IPS-18c (cell line): ENCODE measurements around the gene MTCH2.
A peak's percentile ranks its signal among the peaks of the same experiment; 100 is the strongest.

Experiments used
- H3K4me3 ChIP-seq: 2 replicates; pipeline ENCODE4 v1.7.0; 2013; ENCODE audit warnings: low read depth, mild to moderate bottlenecking, low read length, moderate library complexity; ENCODE audit not compliant: insufficient read depth
- H3K9me3 ChIP-seq: one replicate; pipeline ENCODE4 v1.6.1; 2013; ENCODE audit warnings: mild to moderate bottlenecking, low read length, moderate library complexity; ENCODE audit not compliant: control insufficient read depth, insufficient read depth

MTCH2 gene

DNA sequence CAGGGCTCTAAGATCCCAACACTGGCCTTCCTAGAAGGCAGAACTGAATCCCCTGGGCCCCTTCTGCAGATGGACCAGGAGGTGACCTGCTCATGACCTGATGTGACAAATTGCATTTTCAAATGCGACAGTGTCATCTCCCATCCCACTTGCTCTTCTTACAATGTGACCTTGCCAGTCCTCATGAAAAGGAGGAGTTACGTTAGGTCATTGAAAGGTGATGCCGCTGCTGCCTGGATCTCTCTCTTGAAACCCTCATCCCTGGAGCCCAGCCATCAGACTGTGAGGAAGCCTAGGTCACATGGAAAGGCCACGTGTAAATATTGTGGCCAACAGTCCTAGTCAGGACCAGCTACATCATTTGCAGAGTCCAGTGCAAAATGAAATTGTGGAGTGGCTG lies 42.5 kb downstream of the MTCH2 start:
- no peaks in the 10 kb centered on the region for H3K9me3 ChIP-seq
- H3K4me3 ChIP-seq = no peak overlapping the region

DNA sequence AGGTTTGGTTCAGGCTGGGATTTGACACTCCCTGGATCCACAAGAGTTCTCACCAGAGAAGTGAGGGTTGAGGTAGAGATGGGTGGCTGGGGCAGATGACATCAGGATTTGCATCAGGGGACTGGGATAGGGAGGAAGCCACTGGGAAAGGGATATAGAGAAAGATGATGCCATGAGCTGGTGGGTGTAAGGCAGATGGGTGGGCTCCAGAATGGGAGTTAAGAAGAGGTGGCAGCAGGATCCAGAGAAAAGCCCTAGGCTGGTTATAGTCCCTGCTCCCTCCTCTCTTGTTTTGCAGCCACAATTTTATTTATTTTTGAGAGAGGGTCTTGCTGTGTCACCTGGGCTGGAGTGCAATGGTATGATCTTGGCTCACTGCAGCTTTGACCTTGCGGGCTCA lies 46.4 kb downstream of the MTCH2 start:
- Histone ChIP-seq H3K4me3 (no peak overlapping the region), H3K9me3 (no peaks in the 10 kb centered on the region)

DNA sequence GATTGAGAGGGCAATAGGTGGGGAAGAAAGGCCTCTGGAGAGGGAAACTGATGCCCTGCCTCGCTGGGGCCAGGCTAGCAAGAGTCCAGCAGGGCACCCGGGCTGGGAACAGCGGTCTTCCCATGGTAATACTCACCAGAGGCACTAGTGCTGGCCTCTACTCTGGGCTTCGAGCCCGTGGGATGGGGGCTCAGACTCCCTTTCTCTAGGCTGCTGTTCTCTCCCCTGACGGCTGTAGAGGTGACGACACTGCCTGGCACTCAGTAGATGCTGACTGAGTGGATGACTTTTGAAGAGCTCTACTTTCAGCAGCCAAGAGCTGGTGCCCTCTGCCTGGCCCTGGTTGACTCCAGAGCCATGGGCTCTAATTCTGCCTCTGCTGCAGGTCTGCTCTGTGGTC lies 47.3 kb downstream of the MTCH2 start:
- no peak overlapping the region for H3K4me3 ChIP-seq

DNA sequence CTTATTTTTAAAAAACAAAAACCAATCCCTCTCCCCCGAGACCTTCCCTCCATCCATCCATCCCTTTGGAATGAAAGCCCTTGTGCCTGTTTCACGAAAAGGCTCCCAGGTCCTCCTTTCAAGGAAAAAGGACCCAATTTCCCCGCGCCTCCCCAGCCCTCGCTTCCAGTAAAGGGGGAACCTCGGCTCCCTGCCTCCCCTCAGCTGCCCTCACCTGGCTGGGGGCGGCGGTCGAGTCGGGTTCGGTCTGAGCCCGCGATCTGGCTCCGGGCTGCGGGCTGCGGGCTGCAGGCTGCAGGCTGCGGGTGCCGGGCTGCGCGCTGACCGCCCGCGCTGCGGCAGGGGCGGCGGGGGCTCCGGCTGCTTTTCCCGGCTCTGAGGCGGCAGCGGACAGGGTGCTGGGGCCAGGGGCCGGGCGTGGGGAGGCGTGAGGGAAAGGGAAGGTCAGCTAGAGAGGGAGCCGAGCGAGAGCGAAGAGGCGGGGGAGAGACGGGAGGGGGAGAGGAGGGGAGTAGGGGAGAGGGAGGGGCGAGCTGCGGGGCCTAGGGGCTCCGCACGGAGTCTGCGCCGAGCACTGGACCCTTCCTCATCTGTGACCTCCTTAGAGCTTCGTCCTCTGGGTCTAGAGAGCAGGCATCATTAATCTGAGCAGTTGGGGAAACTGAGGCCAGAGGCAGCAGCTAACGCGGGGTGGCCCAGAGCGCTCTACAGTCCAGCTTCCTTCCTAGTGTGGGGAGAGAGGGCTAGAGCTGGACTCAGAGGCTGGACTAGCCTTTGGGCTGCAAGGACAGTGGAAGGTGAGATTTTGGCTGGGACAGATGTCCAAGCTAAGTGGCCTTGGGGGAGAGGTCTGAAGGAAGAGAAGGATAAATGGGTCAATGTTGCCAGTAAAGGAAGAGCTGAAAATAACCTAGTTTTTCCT lies 48.2 kb downstream of the MTCH2 start, which contains the start of gene C1QTNF4:
Gene C1QTNF4 (minus strand): TSS at position 478 of the 922 bp plus-strand sequence. CDS start 3,601 bp downstream, outside the sequence.
- Histone ChIP-seq H3K9me3 (no peaks in the 10 kb centered on the region), H3K4me3 (peak within 1 kb of the TSS; percentile 84)

More for the DNA sequence above, 47.3 kb downstream of the MTCH2 start:
- H3K9me3 ChIP-seq = no peaks in the 10 kb centered on the region

DNA sequence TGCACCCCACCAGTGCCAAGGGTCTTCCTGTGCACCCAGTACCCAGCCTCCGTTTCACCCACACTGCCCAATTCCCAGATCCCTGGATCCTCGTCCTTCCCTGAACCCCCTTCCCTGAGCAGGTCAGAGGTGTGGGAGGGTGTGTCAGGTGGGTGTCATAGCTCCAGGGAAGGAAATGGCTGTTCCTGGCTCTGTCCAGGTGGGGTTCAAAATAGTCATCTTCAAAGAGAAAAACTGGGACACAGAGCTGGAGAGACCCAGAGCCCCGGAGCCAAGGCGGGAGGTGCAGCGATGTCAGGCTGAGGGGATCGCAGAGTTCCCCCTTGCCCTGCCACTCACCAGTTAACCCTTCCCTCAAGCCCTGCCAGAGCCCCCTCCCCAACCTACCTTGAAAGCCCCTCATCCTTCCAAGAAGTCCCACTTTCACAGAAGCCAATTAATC lies 48.8 kb downstream of the MTCH2 start:
- H3K9me3 ChIP-seq = no peaks in the 10 kb centered on the region
- H3K4me3 ChIP-seq = peak overlapping the region; percentile 84

DNA sequence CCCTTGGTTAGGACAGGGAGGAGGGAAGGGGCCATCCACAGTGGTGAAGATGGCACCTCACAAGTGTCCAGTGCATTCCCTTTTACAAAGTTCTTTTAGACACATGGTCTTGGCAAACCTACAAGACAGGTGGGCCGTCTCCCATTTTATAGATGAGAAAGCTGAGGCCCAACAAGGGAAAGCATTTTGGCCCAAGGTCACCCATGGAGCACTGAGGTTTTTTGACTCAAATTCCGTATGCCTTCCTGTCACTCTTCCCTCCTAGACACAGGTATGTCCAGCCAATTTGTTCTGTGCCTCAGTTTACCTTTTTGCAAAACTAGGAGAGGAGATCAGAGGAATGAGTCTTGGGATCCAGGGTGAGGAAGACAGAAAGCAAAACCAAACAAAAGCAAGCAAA lies 49.4 kb downstream of the MTCH2 start:
- Histone ChIP-seq H3K9me3 (no peaks in the 10 kb centered on the region), H3K4me3 (no peak overlapping the region)

DNA sequence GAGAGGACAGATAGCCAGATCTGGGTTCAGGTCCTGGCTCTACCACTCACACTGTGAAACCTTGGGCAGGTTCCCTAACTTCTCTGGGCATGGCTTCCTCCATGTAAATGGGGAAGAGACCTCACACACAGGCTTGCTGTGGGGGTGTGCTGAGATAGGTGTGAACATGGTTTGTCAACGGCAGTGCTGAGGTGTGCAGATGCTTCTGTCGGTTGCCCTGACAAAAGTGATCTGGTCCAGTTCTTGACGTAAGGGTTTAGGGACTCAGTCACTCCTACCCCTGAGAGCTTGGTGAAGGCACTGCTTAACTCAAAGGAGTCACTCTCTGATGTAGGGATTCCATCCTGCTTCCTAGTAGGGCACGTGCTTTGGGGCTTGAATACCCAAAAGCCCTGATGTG lies 50.1 kb downstream of the MTCH2 start:
- Histone ChIP-seq H3K9me3 (no peaks in the 10 kb centered on the region), H3K4me3 (no peak overlapping the region)

DNA sequence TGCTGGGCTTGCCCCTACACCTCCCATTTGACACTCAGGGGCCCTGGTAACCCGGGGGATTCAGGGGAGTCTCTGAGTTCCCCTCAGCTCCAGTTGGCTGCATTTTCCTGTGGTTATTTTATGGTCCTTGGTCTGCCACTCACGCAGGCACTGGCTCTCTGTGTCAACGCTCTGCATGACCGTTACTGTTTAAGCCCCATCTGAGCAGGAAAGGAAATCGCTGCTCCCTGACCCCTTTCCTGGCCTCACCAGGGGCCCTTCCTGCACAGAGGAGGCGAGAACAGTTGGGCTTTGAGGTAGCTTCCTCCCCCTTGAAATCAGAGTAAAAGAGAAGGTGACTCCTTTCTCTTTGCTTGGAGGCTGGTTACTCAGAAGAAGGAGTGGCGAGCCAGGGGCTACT lies 50.6 kb downstream of the MTCH2 start:
- Histone ChIP-seq H3K9me3 (no peaks in the 10 kb centered on the region), H3K4me3 (no peak overlapping the region)

DNA sequence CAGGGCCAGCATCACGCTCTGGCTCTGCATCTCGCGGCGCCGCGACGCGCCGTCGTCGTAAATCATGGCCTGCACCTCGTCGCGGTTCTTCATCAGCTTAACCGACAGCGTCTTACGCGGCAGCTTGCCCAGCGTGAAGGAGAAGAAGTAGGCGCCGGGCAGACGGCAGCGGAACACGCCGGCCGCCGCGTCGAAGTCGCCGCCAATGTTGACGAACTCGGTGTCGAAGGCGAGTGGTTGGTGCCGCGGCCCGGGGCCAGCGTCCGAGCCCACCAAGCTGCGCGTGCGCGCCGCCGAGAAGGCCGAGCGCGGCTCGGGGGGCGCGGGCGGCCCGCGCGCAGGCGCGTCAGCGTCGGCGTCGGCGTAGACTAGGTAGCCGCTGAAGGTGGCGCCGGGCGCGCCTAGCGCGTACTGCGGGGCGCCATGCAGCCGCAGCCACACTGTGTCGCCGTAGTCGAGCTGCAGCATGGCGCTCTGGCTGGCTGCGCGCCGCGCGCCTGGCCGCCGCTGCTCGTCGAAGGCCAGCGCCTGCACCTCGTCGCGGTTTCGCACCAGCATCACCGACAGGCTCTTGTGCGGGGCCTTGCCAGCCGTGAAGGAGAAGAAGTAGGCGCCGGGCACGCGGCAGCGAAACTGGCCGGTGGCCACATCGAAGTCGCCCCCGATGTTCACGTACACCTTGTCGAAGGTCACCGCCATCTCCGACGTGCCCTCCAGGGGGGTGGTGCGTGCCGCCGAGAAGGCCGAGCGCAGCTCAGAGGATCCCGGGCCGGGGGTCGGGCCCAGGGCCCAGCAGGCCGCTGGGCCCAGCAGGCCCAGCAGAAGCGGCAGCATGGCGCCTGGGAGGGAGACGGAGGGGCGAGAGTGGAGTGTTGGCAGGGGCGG lies 52.1 kb downstream of the MTCH2 start:
- Histone ChIP-seq H3K4me3 (no peak overlapping the region), H3K9me3 (no peaks in the 10 kb centered on the region)

DNA sequence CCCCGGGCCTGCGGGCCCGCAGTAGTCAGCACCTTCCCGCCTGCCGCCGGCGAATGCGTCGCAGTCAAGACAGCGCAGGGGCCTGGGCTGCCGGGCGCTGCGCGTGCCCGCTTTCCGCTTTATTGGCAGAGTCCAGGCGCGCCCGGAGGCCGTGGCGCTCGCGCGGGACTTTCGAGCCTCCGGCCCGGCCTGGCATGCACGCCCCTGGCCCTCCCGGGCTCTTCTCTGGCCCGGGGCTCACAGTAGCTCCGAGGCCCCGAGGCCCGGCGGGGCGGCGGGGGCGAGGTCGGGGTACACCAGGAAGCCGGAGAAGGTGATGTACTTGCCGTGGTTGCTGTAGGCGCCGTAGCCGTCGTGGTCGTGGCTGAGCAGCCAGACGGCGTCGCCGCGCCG lies 52.8 kb downstream of the MTCH2 start:
- H3K9me3 ChIP-seq = no peaks in the 10 kb centered on the region
- no peak overlapping the region for H3K4me3 ChIP-seq

DNA sequence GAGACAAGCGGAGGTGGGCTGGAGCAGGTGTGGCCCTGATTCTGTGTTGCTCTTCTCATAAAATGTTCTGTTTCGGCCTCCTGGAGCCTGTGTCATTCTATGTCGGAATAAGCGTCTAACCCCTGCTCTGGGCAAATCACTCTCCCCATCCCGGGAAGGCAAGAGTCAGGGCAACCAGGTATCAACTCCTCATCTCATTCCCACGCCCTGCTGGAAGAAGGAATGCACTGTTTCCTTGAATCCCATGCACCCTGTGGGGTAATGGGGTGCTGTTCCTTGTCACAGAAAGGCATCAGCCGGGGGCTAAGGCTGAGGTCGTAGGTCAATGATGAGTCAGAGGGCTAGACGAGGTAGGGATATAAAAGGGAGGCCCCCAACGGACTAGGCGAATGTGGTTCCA lies 53.2 kb downstream of the MTCH2 start:
- no peak overlapping the region for H3K4me3 ChIP-seq
- H3K9me3 ChIP-seq = no peaks in the 10 kb centered on the region

DNA sequence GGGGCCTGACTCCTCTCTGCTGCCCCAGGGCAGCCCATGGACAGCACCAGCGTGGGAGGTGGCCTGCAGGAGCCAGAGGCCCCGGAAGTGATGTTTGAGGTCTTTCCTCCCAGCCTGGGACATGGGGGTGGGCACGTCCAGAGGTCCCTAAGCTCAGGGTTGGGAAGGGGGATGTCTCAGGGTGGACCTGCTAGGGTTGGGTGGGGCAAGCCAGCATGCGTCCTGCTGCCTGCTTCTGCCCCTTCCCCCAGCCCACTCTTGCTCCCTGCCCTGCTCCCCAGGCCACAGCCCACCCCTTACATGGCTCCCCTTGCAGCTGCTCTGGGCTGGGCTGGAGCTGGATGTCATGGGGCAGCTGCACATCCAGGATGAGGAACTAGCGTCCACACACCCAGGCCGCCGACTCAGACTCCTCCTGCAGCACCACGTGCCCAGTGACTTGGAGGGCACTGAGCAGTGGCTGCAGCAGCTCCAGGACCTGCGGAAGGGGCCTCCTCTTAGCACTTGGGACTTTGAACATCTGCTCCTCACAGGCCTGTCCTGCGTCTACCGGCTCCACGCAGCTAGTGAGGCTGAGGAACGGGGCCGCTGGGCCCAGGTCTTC lies 54.5 kb downstream of the MTCH2 start:
- Histone ChIP-seq H3K4me3 (no peak overlapping the region), H3K9me3 (no peaks in the 10 kb centered on the region)

DNA sequence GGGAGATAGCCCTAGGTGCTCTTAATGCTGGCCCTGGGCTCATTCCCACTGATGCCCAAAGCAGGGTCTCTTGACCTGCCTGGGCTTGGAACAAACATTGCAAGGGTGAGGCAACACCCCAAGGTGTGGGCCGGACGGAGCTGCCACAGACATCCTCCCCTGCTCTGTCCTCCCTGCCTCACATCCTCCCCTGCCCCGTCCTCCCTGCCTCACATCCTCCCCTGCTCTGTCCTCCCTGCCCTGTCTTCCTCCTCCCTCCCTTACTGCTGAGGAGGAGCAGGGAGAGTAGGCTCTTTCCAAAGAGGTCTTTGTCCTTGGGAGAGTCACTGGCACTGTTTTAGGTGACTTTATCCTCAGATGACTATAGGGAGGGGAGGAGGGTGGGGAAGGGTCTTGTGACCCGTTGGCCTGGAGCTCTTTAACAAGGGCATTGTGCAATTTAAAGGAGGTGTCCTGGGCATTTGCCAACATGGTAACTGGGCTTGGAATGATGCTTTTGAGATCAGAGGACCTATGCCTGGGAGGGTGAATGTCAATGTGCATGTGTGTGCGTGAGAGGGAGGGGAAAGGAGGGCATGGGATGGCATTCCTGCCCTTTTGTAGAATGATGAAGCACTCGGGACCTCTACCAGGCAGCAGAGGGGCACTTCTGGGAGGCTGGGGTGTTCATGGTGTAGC lies 55.2 kb downstream of the MTCH2 start:
- Histone ChIP-seq H3K9me3 (no peaks in the 10 kb centered on the region), H3K4me3 (no peak overlapping the region)

DNA sequence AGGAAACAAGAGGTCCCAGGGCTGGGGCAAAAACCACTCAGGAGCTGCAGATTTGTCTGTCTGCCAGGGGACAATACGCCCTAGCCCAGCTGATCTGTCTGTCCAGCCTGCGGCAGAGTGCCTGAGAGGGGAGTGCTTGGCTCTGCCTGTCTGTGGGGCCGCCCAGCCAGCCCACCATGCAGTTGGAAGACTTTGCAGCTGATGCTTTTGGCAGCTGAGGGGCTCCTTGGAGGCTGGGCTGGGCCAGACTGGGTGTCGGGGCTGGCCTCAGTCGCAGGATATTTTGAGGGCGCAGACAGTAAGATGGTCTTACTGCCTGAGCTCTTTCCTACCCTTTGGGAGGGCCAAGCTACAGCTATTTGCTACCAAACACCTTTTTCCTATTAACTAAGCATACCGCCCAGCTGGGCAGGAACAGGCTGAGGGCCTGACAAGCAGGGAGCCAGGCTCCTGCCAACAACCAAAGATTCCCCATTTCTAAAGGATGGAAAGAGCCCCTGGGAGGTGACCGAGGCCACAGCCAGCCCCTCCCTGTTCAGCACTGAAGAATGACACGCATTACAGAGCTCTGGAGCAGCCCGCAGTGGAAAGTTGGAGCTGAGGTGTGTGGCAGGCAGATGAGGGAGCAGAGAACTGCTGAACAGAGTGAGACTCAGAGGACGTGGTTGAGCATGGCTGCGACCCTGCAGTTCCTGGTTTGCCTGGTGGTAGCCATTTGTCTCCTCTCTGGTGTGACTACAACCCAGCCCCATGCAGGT lies 56.1 kb downstream of the MTCH2 start, which contains the start of gene FAM180B:
Gene FAM180B (plus strand): TSS at position 581 of the 758 bp plus-strand sequence. CDS start 91 bp downstream, at position 672.
- Histone ChIP-seq H3K9me3 (no peaks in the 10 kb centered on the region), H3K4me3 (no peak within 1 kb of the TSS)

DNA sequence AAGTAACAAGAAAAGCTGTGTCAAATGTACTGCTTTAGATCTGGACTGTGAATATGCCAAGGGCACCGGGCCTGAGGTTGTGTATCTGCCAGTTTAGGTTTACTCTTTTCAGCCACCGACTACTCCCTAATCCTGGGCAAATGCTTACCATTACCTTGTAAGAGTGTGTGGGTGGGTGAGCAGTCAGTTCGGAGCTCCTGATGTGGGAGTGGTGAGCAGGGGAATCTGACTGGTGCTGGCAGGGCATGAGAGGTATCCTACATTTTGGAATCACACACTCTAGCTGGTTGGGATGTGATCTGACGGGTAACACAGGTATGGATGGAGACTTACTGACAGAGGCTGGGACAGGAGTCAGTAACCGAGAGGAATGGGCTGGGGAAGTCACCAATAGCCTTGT lies 58.5 kb downstream of the MTCH2 start:
- H3K4me3 ChIP-seq = no peak overlapping the region
- peaks cover 3% of the 10 kb centered on the region for H3K9me3 ChIP-seq
